GM12873 (cell line): ENCODE measurements around the gene GPHN.

Experiments used
- TF ChIP-seq, protein P1 (sequence below): IDR thresholded peaks from 2 replicates; pipeline ENCODE4 v1.5.1; 2012; ENCODE audit warnings: low read depth, mild to moderate bottlenecking, moderate library complexity, low read length, control low read depth; ENCODE audit not compliant: insufficient read depth; ENCODE audit errors: missing control alignments

Gene GPHN

GRCh38 chr14:66677780-66678179, 169.8 kb downstream of the GPHN start:
- TF ChIP-seq, protein P1, sequence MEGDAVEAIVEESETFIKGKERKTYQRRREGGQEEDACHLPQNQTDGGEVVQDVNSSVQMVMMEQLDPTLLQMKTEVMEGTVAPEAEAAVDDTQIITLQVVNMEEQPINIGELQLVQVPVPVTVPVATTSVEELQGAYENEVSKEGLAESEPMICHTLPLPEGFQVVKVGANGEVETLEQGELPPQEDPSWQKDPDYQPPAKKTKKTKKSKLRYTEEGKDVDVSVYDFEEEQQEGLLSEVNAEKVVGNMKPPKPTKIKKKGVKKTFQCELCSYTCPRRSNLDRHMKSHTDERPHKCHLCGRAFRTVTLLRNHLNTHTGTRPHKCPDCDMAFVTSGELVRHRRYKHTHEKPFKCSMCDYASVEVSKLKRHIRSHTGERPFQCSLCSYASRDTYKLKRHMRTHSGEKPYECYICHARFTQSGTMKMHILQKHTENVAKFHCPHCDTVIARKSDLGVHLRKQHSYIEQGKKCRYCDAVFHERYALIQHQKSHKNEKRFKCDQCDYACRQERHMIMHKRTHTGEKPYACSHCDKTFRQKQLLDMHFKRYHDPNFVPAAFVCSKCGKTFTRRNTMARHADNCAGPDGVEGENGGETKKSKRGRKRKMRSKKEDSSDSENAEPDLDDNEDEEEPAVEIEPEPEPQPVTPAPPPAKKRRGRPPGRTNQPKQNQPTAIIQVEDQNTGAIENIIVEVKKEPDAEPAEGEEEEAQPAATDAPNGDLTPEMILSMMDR, result no peak

DNA sequence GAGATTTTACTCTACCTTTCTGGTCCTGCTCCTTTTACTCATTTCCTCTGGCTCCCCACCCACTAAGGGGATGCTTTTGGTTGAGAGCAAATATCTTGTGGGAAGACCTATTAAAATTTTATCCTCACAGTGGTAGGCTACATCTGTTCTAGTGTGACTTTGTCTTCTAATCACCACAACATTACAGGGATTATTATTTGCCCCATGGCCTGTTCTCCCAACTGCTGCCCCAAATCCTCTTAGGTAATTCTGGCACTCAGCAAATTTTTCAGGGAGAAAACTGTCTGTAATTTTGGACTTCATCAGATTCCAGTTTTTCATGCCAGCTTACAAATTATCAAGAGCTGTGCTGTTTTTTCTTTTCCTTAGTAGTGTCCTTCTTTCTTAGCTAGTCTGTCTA, 172.3 kb downstream of the GPHN start:
- TF ChIP-seq, protein P1, result no peak

- TF ChIP-seq, protein P1, result no peak
Measured at GRCh38 chr14:66696326-66696725, 188.4 kb downstream of the GPHN start.

DNA sequence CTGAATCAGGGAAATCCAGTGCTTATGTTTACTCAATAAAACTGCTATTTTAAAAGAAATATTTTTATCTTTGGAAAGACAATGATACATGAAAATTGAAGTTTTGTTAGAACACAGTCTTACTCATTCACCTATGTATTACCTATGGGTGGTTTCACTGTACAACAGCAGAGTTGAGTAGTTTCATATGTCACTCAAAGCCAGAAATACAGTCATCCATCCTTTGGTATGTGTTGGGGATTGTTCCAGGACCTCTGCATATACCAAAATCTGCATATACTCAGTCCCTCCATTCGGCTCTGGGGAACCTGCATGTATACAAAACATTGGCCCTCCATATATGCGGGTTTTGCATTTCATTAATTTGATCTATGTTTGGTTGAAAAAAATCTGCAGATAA, 190.6 kb downstream of the GPHN start:
- TF ChIP-seq, protein P1, result no peak

- TF ChIP-seq, protein P1, result no peak
Measured at GRCh38 chr14:66701813-66702212, 193.9 kb downstream of the GPHN start.

DNA sequence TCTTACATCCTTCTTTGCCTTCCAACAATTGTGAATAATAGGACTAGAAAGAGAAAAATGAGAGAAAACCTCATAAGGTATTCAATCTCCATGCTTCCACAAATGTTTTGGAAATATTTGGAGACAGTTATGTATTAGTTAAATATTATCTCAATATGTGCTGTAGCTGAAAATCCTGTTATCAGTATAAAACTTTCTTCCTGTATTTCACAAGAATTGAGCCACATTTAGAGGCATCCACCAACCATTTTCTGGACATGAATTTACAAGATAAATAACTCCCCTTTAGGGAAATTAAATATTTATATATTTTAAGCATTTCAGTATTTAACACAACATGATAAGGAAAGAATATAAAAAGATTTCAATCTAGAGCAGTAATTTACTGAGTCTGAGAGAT, 200.3 kb downstream of the GPHN start:
- TF ChIP-seq, protein P1, result no peak

- TF ChIP-seq, protein P1, result no peak
Measured at GRCh38 chr14:66709291-66709690, 201.3 kb downstream of the GPHN start.

GRCh38 chr14:66716227-66716626, 208.3 kb downstream of the GPHN start:
- TF ChIP-seq, protein P1, result no peak
